Activated T-cell treated with anti-CD3 and anti-CD28 coated beads, Interleukin-2, amount 50 U/mL, for 48 hours (primary cell): ENCODE measurements around the gene STK17A.
"Not testable (repeated sequence)": the region's sequence is repeated elsewhere in the genome, so short reads cannot be mapped to it uniquely, and the experiment has no call there.

Experiments used
- DNase-seq, 2 experiments: peaks; one replicate each; pipeline ENCODE4 v3.0.0-alpha.2; 2020

Gene STK17A

GRCh38 chr7:43569424-43569823 lies 13.5 kb upstream of the STK17A start:
- no peak for DNase-seq

- no peak for DNase-seq
Measured at GRCh38 chr7:43570688-43571365, 12.1 kb upstream of the STK17A start.

GRCh38 chr7:43572516-43573049 lies 10.3 kb upstream of the STK17A start:
- peak in 1 of 2 experiments; percentile 49 for DNase-seq

- not testable (repeated sequence) for DNase-seq
Measured at GRCh38 chr7:43573832-43574231, 9.1 kb upstream of the STK17A start.

- DNase-seq = no peak
Measured at GRCh38 chr7:43575506-43575905, 7.4 kb upstream of the STK17A start.

GRCh38 chr7:43576241-43576640 lies 6.7 kb upstream of the STK17A start:
- no peak for DNase-seq

GRCh38 chr7:43577485-43577951 lies 5.4 kb upstream of the STK17A start:
- DNase-seq = no peak

GRCh38 chr7:43583424-43584194 lies 701 bp downstream of the STK17A start:
- DNase-seq = peak; percentile 74 to 80

GRCh38 chr7:43584195-43584586 lies 1.3 kb downstream of the STK17A start:
- DNase-seq = peak; percentile 52 to 58

GRCh38 chr7:43584733-43585132 lies 1.8 kb downstream of the STK17A start:
- not testable (repeated sequence) for DNase-seq

GRCh38 chr7:43585562-43585961 lies 2.7 kb downstream of the STK17A start:
- no peak for DNase-seq

GRCh38 chr7:43586251-43586900 lies 3.5 kb downstream of the STK17A start:
- no peak for DNase-seq

GRCh38 chr7:43588477-43589132 lies 5.7 kb downstream of the STK17A start:
- DNase-seq = no peak

GRCh38 chr7:43589133-43589478 lies 6.2 kb downstream of the STK17A start:
- no peak for DNase-seq

GRCh38 chr7:43589728-43590127 lies 6.8 kb downstream of the STK17A start:
- no peak for DNase-seq

- DNase-seq = peak in 1 of 2 experiments; percentile 57
Measured at GRCh38 chr7:43590862-43591557, 8.1 kb downstream of the STK17A start.

- no peak for DNase-seq
Measured at GRCh38 chr7:43591558-43592180, 8.8 kb downstream of the STK17A start.

GRCh38 chr7:43592326-43592725 lies 9.4 kb downstream of the STK17A start:
- DNase-seq = no peak

GRCh38 chr7:43593010-43593409 lies 10.1 kb downstream of the STK17A start:
- no peak for DNase-seq

- DNase-seq = no peak
Measured at GRCh38 chr7:43594020-43594419, 11.1 kb downstream of the STK17A start.

- not testable (repeated sequence) for DNase-seq
Measured at GRCh38 chr7:43596426-43596825, 13.5 kb downstream of the STK17A start.

- DNase-seq = no peak
Measured at GRCh38 chr7:43600056-43600455, 17.1 kb downstream of the STK17A start.
